OCI-LY3 (cell line): ENCODE results near the gene FAM199X.

ENCODE experiments used
- H2AFZ ChIP-seq: fragments of 200-600, 300-600 bp; shearing (Covaris generic); 2 replicates; pipeline ENCODE4 v1.6.0; 2014; ENCODE audit warnings: antibody characterized with exemption, low read depth, low read length
- H3K27ac ChIP-seq: fragments of 200-600, 300-600 bp; sonication (generic); 2 replicates; pipeline ENCODE4 v1.5.1; 2014; ENCODE audit warnings: mild to moderate bottlenecking, low read length, moderate library complexity, mixed read lengths
- H3K27me3 ChIP-seq: fragments of 200-600, 300-600 bp; sonication (generic); 2 replicates; pipeline ENCODE4 v1.6.1; 2014; ENCODE audit warnings: low read depth, low read length, mixed read lengths
- H3K36me3 ChIP-seq: fragments of 200-600, 300-600 bp; sonication (generic); replicated peaks from 2 replicates; pipeline ENCODE3; 2014; ENCODE audit warnings: low read depth, low read length, mixed read lengths
- H3K4me1 ChIP-seq: fragments of 300-600, 200-600 bp; sonication (generic); 2 replicates; pipeline ENCODE4 v1.6.1; 2014; ENCODE audit warnings: low read length, mixed read lengths
- H3K4me2 ChIP-seq: fragments of 200-600, 300-600 bp; sonication (generic); 2 replicates; pipeline ENCODE4 v1.6.1; 2014; ENCODE audit warnings: low read length, mixed read lengths
- H3K4me3 ChIP-seq: fragments of 300-600, 200-600 bp; sonication (generic); 2 replicates; pipeline ENCODE4 v1.5.1; 2014; ENCODE audit warnings: antibody characterized with exemption, mild to moderate bottlenecking, low read length, moderate library complexity
- H3K79me2 ChIP-seq: fragments of 300-600, 200-600 bp; shearing (Covaris generic); 2 replicates; pipeline ENCODE4 v1.6.1; 2014; ENCODE audit warnings: mild to moderate bottlenecking, low read length, mixed read lengths
- H3K9ac ChIP-seq: fragments of 300-600, 200-600 bp; shearing (Covaris generic); 2 replicates; pipeline ENCODE4 v1.6.0; 2014; ENCODE audit warnings: mild to moderate bottlenecking, low read length, moderate library complexity
- H3K9me3 ChIP-seq: fragments of 200-600, 300-600 bp; shearing (Covaris generic); 2 replicates; pipeline ENCODE4 v1.6.1; 2014; ENCODE audit warnings: low read length, mixed read lengths; ENCODE audit not compliant: insufficient read depth
- H4K20me1 ChIP-seq: fragments of 200-600, 300-600 bp; sonication (generic); 2 replicates; pipeline ENCODE4 v1.6.1; 2016; ENCODE audit warnings: low read length, mixed read lengths; ENCODE audit not compliant: insufficient read depth
- CTCF ChIP-seq: fragments of 200-600, 300-600 bp; sonication (generic); IDR thresholded peaks from 2 replicates; pipeline ENCODE4 v1.5.1; 2014; ENCODE audit warnings: antibody characterized with exemption, low read length, low read depth
- EZH2phosphoT487 ChIP-seq: fragments of 200-600 bp; shearing (Covaris generic); IDR thresholded peaks from 2 replicates; pipeline ENCODE4 v1.6.1; 2018; ENCODE audit warnings: antibody characterized with exemption, mixed run types, low read depth

Gene FAM199X

GRCh38 chrX:104156630-104157529 lies 9.4 kb upstream of the FAM199X start, which contains the start of gene SLC25A53:
Gene SLC25A53 (minus strand): TSS chrX:104157009. CDS start chrX:104105257, 51,752 bp downstream.
- H3K27ac ChIP-seq, result peak within 1 kb of the TSS; percentile 91
- no peaks in the 10 kb centered on the region for H3K36me3 ChIP-seq
- peaks cover 5% of the 10 kb centered on the region for H3K4me1 ChIP-seq
- H3K9me3 ChIP-seq, result no peaks in the 10 kb centered on the region
- H2AFZ ChIP-seq, result peak within 1 kb of the TSS; percentile 87
- H3K9ac ChIP-seq, result peak within 1 kb of the TSS; percentile 89
- peak within 1 kb of the TSS; percentile 84 for H3K4me2 ChIP-seq
- peaks cover 24% of the 10 kb centered on the region for H3K79me2 ChIP-seq
- H3K4me3 ChIP-seq, result peak within 1 kb of the TSS; percentile 90
- H4K20me1 ChIP-seq, result no peaks in the 10 kb centered on the region
- no peaks in the 10 kb centered on the region for H3K27me3 ChIP-seq
- TF ChIP-seq CTCF (no peak), EZH2phosphoT487 (no peak)

- Histone ChIP-seq H3K4me1 (peaks cover 21% of the 10 kb centered on the region), H3K36me3 (peaks cover 3% of the 10 kb centered on the region), H3K27ac (peak overlapping the region; percentile 23), H3K9ac (peak overlapping the region; percentile 86), H3K4me3 (peak overlapping the region; percentile 90), H3K27me3 (no peaks in the 10 kb centered on the region), H4K20me1 (0 out of 2 replicates have a peak, but pooled peaks cover 5% of the 10 kb centered on the region), H3K9me3 (no peaks in the 10 kb centered on the region), H3K4me2 (peak overlapping the region; percentile 90), H2AFZ (no peak overlapping the region; the same call in 1 of the 2 replicates), H3K79me2 (peaks cover 50% of the 10 kb centered on the region)
- TF ChIP-seq CTCF (no peak), EZH2phosphoT487 (no peak)
Measured at GRCh38 chrX:104166735-104167436, 633 bp downstream of the FAM199X start.

GRCh38 chrX:104168127-104168526 lies 1.9 kb downstream of the FAM199X start:
- no peak overlapping the region for H2AFZ ChIP-seq
- peaks cover 21% of the 10 kb centered on the region for H3K4me1 ChIP-seq
- H3K27me3 ChIP-seq, result no peaks in the 10 kb centered on the region
- H4K20me1 ChIP-seq, result 0 out of 2 replicates have a peak, but pooled peaks cover 5% of the 10 kb centered on the region
- no peak for TF ChIP-seq CTCF
- no peak for TF ChIP-seq EZH2phosphoT487
- no peak overlapping the region for H3K27ac ChIP-seq
- H3K4me3 ChIP-seq, result 0 out of 2 replicates have a peak overlapping the region, but pooled peaks have one; percentile 90
- H3K79me2 ChIP-seq, result peaks cover 54% of the 10 kb centered on the region
- peaks cover 3% of the 10 kb centered on the region for H3K36me3 ChIP-seq
- H3K9ac ChIP-seq, result no peak overlapping the region
- peak overlapping the region; percentile 90 for H3K4me2 ChIP-seq
- no peaks in the 10 kb centered on the region for H3K9me3 ChIP-seq

GRCh38 chrX:104172121-104172520 lies 5.9 kb downstream of the FAM199X start:
- no peak overlapping the region for H2AFZ ChIP-seq
- peaks cover 11% of the 10 kb centered on the region for H3K4me1 ChIP-seq
- H3K4me3 ChIP-seq, result no peak overlapping the region
- H3K79me2 ChIP-seq, result peaks cover 51% of the 10 kb centered on the region
- no peak overlapping the region for H3K4me2 ChIP-seq
- H3K27me3 ChIP-seq, result no peaks in the 10 kb centered on the region
- peaks cover 9% of the 10 kb centered on the region for H3K36me3 ChIP-seq
- TF ChIP-seq EZH2phosphoT487 (no peak), CTCF (no peak)
- H3K9me3 ChIP-seq, result no peaks in the 10 kb centered on the region
- no peak overlapping the region for H3K27ac ChIP-seq
- H3K9ac ChIP-seq, result no peak overlapping the region
- 0 out of 2 replicates have a peak, but pooled peaks cover 5% of the 10 kb centered on the region for H4K20me1 ChIP-seq
